Activated CD8-positive, alpha-beta T cell treated with anti-CD3 and anti-CD28 coated beads for 36 hours (primary cell): ENCODE data around the gene RUNX1. TPM values are rescaled to one million over a fixed set of nuclear protein-coding genes. Genes with fewer than 3 reads are reported as not detected.

Source experiments
- ATAC-seq: fragments of 200-7000 bp; cut with Tn5 transposase; one replicate; pipeline ENCODE4 v1.10.0; 2021; ENCODE audit warnings: mild to moderate bottlenecking, moderate library complexity
- CTCF ChIA-PET: fragments of 350-600 bp; sonication (Branson Sonifier 250); formaldehyde crosslinking; loops from one replicate; lab custom pipeline; 2021; ENCODE audit warnings: antibody characterized with exemption; lab: Charles Lee
- POLR2A ChIA-PET: fragments of 350-600 bp; sonication (Branson Sonifier 250); formaldehyde crosslinking; loops from one replicate; lab custom pipeline; 2021; ENCODE audit warnings: antibody characterized with exemption; lab: Charles Lee
- DNase-seq: peaks from one replicate; pipeline ENCODE4 v3.0.0-alpha.2; 2020
- H3K27ac Mint-ChIP-seq: one replicate; pipeline ENCODE4 v1.8.0; 2021; ENCODE audit warnings: mild to moderate bottlenecking, mixed read lengths
- H3K27me3 Mint-ChIP-seq: one replicate; pipeline ENCODE4 v1.8.0; 2021; ENCODE audit warnings: mixed read lengths
- H3K36me3 Mint-ChIP-seq: one replicate; pipeline ENCODE4 v1.8.0; 2021; ENCODE audit warnings: low read depth, mixed read lengths
- H3K4me1 Mint-ChIP-seq: one replicate; pipeline ENCODE4 v1.8.0; 2021; ENCODE audit warnings: low read depth, mixed read lengths
- H3K4me3 Mint-ChIP-seq: one replicate; pipeline ENCODE4 v1.8.0; 2021; ENCODE audit warnings: mild to moderate bottlenecking, moderate library complexity, mixed read lengths
- H3K9me3 Mint-ChIP-seq: one replicate; pipeline ENCODE4 v1.8.0; 2021; ENCODE audit warnings: mixed read lengths
- CTCF ChIP-seq: fragments of 200-600 bp; IDR thresholded peaks from one replicate; pipeline ENCODE4 v1.8.0; 2022; ENCODE audit warnings: antibody characterized with exemption, mild to moderate bottlenecking
- intact Hi-C: fragments of 100-400 bp; cut with micrococcal nuclease; formaldehyde crosslinking; loops from one replicate; pipeline ENCODE4 v1.10.0; 2022
- total RNA-seq, 2 experiments: library from RNA; stranded (reverse); gene quantifications; one replicate each; pipeline ENCODE4 v1.2.3, GENCODE V29; 2021

The RUNX1 gene
- total RNA-seq, 2 experiments from 2014 or later: 18.7 to 19.0 TPM

- intact Hi-C loops: no loop called here
- POLR2A ChIA-PET: interaction anchor here (6.0 kb wide), 1 partner anchor 11 kb away, joined by 30 read pairs; no protein-coding TSS in a partner anchor
- Mint-ChIP-seq H3K9me3 (peaks cover 17% of the 10 kb centered on the region), H3K4me3 (no peak overlapping the region), H3K27ac (no peak overlapping the region), H3K4me1 (peaks cover 33% of the 10 kb centered on the region), H3K36me3 (peaks cover 14% of the 10 kb centered on the region), H3K27me3 (no peaks in the 10 kb centered on the region)
- DNase-seq (no peak), ATAC-seq (no peak)
- no peak for TF ChIP-seq CTCF
- CTCF ChIA-PET: interaction anchor here (0.8 to 3.1 kb wide), 7 partner anchors 9 to 189 kb away, joined by 3 to 11 read pairs (median 4); no protein-coding TSS in a partner anchor
Measured at GRCh38 chr21:34899302-34899701, 149.8 kb downstream of the RUNX1 start.

- CTCF ChIA-PET: interaction anchor here (0.9 to 1.7 kb wide), 4 partner anchors 8 to 55 kb away, joined by 3 to 5 read pairs (median 4); no protein-coding TSS in a partner anchor
- Mint-ChIP-seq H3K36me3 (peaks cover 14% of the 10 kb centered on the region), H3K4me1 (peaks cover 45% of the 10 kb centered on the region), H3K4me3 (no peak overlapping the region), H3K9me3 (peaks cover 17% of the 10 kb centered on the region), H3K27me3 (no peaks in the 10 kb centered on the region), H3K27ac (no peak overlapping the region)
- DNase-seq: no peak
- peak; percentile 58 for ATAC-seq
- TF ChIP-seq CTCF: no peak
- intact Hi-C loops: no loop called here
- POLR2A ChIA-PET: interaction anchor here (0.6 to 6.0 kb wide), 3 partner anchors 9 to 143 kb away, joined by 3 to 30 read pairs (median 3); no protein-coding TSS in a partner anchor
Measured at GRCh38 chr21:34897828-34898227, 151.3 kb downstream of the RUNX1 start.

- peaks cover 10% of the 10 kb centered on the region for H3K36me3 Mint-ChIP-seq
- peaks cover 14% of the 10 kb centered on the region for H3K9me3 Mint-ChIP-seq
- intact Hi-C loops: loop anchor here (5.0 kb wide), 1 partner anchor 93 kb away; no protein-coding TSS in a partner anchor
- no peak overlapping the region for H3K27ac Mint-ChIP-seq
- POLR2A ChIA-PET: interaction anchor here (1.3 to 2.5 kb wide), 2 partner anchors 13 to 131 kb away, joined by 4 to 8 read pairs; no protein-coding TSS in a partner anchor
- H3K4me3 Mint-ChIP-seq: no peak overlapping the region
- H3K27me3 Mint-ChIP-seq: no peaks in the 10 kb centered on the region
- TF ChIP-seq CTCF: no peak
- CTCF ChIA-PET: interaction anchor here (0.8 to 3.3 kb wide), 3 partner anchors 40 to 149 kb away, joined by 3 to 14 read pairs (median 5); no protein-coding TSS in a partner anchor
- ATAC-seq (no peak), DNase-seq (no peak)
- H3K4me1 Mint-ChIP-seq: peaks cover 55% of the 10 kb centered on the region
Measured at GRCh38 chr21:34894401-34894800, 154.7 kb downstream of the RUNX1 start.

- H3K36me3 Mint-ChIP-seq: peaks cover 5% of the 10 kb centered on the region
- H3K27me3 Mint-ChIP-seq: peaks cover 1% of the 10 kb centered on the region
- ATAC-seq (no peak), DNase-seq (no peak)
- H3K4me3 Mint-ChIP-seq: no peak overlapping the region
- no peak overlapping the region for H3K27ac Mint-ChIP-seq
- ChIA-PET POLR2A (interaction anchor here (0.8 to 4.3 kb wide), 3 partner anchors 75 to 155 kb away, joined by 3 to 32 read pairs (median 9); no protein-coding TSS in a partner anchor), CTCF (interaction anchor here (0.6 to 3.3 kb wide), 16 partner anchors 10 to 509 kb away, joined by 3 to 14 read pairs (median 3); no protein-coding TSS in a partner anchor)
- peaks cover 53% of the 10 kb centered on the region for H3K4me1 Mint-ChIP-seq
- TF ChIP-seq CTCF: no peak
- intact Hi-C loops: loop anchor here (5.0 kb wide), 1 partner anchor 95 kb away; no protein-coding TSS in a partner anchor
- H3K9me3 Mint-ChIP-seq: peaks cover 7% of the 10 kb centered on the region
Measured at GRCh38 chr21:34892209-34892608, 156.9 kb downstream of the RUNX1 start.

GRCh38 chr21:34891613-34891943, 157.5 kb downstream of the RUNX1 start:
- ChIA-PET CTCF (interaction anchor here (0.9 to 7.4 kb wide), 9 partner anchors 11 to 478 kb away, joined by 3 to 89 read pairs (median 14); partner anchors contain the start of gene RUNX1), POLR2A (interaction anchor here (1.0 to 7.3 kb wide), 3 partner anchors 97 to 154 kb away, joined by 3 to 136 read pairs (median 32); no protein-coding TSS in a partner anchor)
- intact Hi-C loops: loop anchor here (5.0 kb wide), 1 partner anchor 96 kb away; no protein-coding TSS in a partner anchor
- DNase-seq (no peak), ATAC-seq (no peak)
- peaks cover 1% of the 10 kb centered on the region for H3K27me3 Mint-ChIP-seq
- no peak overlapping the region for H3K4me3 Mint-ChIP-seq
- peaks cover 48% of the 10 kb centered on the region for H3K4me1 Mint-ChIP-seq
- peak overlapping the region; percentile 25 for H3K27ac Mint-ChIP-seq
- TF ChIP-seq CTCF: no peak
- peaks cover 5% of the 10 kb centered on the region for H3K36me3 Mint-ChIP-seq
- H3K9me3 Mint-ChIP-seq: peaks cover 1% of the 10 kb centered on the region
